GM12873 (cell line): Measurements from ENCODE around the gene TFAM.

Experiments
- CTCF ChIP-seq: IDR thresholded peaks from 2 replicates; pipeline ENCODE4 v1.5.1; 2012; ENCODE audit warnings: low read depth, mild to moderate bottlenecking, moderate library complexity, low read length, control low read depth; ENCODE audit not compliant: insufficient read depth; ENCODE audit errors: missing control alignments

TFAM gene

DNA sequence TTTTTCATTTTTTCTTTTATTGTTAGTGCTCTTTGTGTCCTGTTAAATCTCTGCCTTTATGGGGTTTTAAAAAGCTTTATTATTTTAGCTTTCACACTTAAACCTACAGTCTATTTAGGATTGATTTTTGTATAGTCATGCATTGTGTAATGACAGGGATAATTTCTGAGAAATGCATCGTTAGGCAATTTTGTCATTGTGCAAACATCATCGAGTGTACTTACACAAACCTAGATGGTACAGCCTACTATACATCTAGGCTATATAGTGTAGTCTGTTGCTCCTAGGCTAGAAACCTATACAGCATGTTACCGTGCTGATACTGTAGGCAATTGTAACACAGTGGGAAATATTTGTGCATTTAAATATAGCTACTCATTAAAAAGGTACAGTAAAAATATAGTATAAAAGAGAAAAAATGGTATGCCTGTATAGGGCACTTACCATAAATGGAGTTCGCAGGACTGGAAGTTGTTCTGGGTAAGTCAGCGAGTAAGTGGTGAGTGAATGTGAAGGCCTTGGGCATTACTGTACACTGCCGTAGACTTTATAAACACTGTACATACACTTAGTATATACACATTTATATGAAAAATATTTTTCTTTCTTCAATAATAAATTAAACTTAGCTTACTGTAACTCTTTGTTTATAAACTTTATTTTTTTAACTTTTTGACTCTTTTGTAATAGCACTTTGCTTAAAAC, 34.4 kb upstream of the TFAM start:
- TF ChIP-seq CTCF: no peak

GRCh38 chr10:58351616-58352578, 33.3 kb upstream of the TFAM start:
- no peak for TF ChIP-seq CTCF

DNA sequence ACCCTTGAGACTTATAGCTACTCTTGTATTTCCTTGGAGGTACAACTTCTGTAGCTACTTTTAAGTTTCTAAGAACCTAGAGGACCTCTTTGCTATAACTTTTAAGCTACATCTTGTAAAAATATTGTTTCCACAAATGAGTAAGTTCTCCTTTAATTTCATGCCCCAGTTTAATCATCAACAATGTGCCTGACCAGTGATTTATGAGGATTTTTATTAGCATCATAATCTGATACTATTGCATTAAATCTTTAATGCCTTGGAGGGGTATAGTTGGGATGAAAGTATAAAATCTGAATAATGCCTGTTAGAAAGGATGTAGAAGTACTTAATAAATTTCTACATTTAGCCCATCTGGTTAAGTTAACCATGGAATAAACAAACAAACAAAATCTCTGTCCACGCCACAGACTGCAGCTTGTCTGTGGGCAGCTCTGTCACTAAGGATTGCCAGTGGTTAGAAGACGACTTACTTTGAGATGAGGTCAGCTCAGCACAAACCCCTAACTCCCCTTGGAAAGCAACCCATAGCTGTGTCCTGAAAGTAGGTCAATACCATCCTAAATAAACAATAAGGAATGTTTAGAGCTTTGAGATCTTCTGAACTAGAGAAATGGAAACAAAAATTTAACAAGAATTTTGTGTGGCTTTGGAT, 32.1 kb upstream of the TFAM start:
- no peak for TF ChIP-seq CTCF

GRCh38 chr10:58356756-58357155, 28.5 kb upstream of the TFAM start:
- no peak for TF ChIP-seq CTCF

- no peak for TF ChIP-seq CTCF
These were observed 26.8 kb upstream of the TFAM start for GRCh38 chr10:58358314-58358933.

GRCh38 chr10:58358947-58359346, 26.3 kb upstream of the TFAM start:
- TF ChIP-seq CTCF: no peak
